ENCODE results near the gene HTN1. TPM values are rescaled to one million over a fixed set of nuclear protein-coding genes. Genes with fewer than 3 reads are reported as not detected.

The HTN1 gene
- total RNA-seq: not detected in 2 replicates

GRCh38 chr4:70050138-70050537, at the start of gene HTN1:
Gene HTN1 (plus strand): TSS chr4:70050438. CDS start chr4:70053077, 2,639 bp downstream.

GRCh38 chr4:70028159-70028558, 22.1 kb upstream of the HTN1 start, which contains the start of gene HTN3:
Gene HTN3 (plus strand): TSS chr4:70028459. CDS start chr4:70030741, 2,282 bp downstream.

Other genes starting within 250 kb of the HTN1 start
- gene SULT1E1, start 190.3 kb upstream of the HTN1 start, total RNA-seq: 0.64 and 3.8 TPM in 2 replicates
- not detected in 2 replicates for gene CSN1S1, start 119.4 kb upstream of the HTN1 start, total RNA-seq
- gene CSN2, start 84.7 kb upstream of the HTN1 start, total RNA-seq: not detected in 2 replicates
- gene STATH, start 54.5 kb upstream of the HTN1 start, total RNA-seq: not detected in 2 replicates
- gene HTN3, start 22.0 kb upstream of the HTN1 start, total RNA-seq: not detected in 2 replicates
- not detected in 2 replicates for gene PRR27, start 103.8 kb downstream of the HTN1 start, total RNA-seq
- gene ODAM, start 145.3 kb downstream of the HTN1 start, total RNA-seq: not detected in 2 replicates
- gene FDCSP, start 175.7 kb downstream of the HTN1 start, total RNA-seq: not detected in 2 replicates
- not detected in 2 replicates for gene CSN3, start 192.2 kb downstream of the HTN1 start, total RNA-seq